ENCODE results near the gene MTX1.
"Not testable (repeated sequence)": the region's sequence is repeated elsewhere in the genome, so short reads cannot be mapped to it uniquely, and the experiment has no call there.

The MTX1 gene, protein sequence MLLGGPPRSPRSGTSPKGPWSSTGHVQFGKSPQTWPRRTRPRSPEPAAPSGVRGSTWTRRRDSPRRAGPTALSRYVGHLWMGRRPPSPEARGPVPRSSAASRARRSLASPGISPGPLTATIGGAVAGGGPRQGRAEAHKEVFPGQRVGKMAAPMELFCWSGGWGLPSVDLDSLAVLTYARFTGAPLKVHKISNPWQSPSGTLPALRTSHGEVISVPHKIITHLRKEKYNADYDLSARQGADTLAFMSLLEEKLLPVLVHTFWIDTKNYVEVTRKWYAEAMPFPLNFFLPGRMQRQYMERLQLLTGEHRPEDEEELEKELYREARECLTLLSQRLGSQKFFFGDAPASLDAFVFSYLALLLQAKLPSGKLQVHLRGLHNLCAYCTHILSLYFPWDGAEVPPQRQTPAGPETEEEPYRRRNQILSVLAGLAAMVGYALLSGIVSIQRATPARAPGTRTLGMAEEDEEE

DNA sequence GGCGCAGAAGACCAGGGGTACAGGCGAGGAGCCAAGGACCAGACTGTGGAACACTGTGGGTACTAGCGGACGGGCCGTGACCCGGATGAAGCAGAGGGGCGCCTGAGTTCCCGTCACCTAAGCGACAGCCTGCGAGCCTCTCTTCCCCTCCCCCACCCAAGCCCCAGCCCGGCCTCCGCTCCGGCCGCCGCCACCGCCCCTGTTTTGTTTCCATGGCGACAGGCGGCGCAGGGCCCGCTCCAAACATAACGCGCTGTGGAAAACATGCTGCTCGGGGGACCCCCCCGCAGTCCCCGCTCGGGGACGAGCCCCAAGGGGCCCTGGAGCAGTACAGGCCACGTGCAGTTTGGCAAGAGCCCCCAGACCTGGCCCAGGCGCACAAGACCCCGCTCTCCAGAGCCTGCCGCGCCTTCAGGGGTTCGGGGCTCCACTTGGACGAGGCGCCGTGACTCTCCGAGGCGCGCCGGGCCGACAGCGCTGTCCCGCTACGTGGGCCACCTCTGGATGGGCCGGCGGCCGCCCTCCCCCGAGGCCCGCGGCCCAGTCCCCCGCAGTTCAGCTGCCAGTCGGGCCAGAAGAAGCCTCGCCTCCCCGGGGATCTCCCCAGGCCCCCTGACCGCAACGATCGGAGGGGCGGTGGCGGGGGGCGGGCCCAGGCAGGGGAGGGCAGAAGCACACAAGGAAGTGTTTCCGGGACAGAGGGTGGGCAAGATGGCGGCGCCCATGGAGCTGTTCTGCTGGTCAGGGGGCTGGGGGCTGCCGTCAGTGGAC, at the start of gene MTX1:
Gene MTX1 (plus strand): TSS at position 155 of the 771 bp plus-strand sequence. CDS start 110 bp downstream, at position 265.
- DNase-seq, result peak; percentile 88

DNA sequence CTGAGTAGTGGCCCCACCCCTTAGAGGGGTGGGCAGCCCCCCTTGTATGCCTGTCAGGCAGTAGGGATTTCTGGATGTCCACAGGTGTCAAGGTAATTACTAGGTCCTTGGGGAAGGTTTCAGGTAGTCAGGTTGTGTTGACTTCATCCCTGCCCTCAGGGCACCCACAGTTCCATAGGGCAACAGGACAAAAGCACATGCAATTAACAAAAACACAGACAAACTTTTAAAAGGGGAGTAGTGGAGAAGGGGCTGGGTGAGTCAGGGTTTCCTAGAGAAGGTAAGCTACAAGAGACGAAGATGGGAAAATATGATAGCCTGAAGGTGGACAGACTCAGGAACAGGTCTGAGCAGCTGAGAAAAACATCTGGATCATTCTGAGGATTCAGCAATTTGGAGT, 49.5 kb upstream of the MTX1 start:
- no peak for DNase-seq

DNA sequence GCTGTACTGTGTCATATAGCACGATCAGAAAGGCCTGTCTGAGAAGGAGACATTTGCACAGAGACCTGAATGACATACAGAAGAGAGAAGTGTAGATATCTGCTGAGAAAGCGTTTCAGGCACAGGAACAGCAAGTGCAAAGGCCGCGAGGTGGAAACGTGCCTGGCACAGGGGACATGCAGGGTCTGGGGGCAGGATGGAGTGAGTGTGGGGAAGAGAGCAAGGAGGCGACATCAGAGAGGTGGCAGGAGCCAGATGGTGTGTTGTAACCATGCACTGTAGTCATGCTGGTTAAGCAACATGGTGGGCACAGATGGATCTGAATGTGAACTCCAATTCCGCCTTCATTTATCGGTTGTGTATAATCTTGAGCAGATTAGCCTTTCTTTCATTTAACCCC, 48.4 kb upstream of the MTX1 start:
- no peak for DNase-seq

DNA sequence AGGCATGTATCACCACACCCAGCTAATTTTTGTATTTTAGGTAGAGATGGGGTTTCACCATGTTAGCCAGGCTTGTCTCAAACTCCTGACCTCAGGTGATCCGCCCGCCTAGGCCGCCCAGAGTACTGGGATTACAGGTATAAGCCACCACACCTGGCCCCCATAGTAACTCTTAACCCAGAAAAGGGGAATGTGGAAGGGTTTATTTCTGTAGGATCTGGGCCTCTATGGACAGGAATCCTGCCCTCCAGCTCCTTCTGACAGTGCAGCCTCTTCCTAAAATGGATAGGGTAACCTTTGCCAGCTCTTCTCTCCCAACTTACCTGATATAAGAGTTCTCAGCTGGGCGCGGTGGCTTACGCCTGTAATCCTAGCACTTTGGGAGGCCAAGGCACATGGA, 45.9 kb upstream of the MTX1 start:
- DNase-seq, result not testable (repeated sequence)

DNA sequence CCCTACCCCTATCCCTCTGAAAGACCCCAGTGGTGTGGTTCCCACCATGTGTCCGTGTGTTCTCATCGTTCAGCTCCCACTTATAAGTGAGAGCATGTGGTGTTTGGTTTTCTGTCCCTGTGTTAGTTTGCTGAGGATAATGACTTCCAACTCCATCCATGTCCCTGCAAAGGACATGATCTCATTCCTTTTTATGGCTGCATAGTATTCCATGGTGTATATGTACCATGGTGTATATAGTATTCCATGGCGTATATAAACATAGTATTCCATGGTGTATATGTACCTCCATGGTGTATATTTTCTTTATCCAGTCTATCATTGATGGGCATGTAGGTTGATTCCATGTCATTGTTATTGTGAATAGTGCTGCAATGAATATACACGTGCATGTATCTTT, 44.7 kb upstream of the MTX1 start:
- not testable (repeated sequence) for DNase-seq

DNA sequence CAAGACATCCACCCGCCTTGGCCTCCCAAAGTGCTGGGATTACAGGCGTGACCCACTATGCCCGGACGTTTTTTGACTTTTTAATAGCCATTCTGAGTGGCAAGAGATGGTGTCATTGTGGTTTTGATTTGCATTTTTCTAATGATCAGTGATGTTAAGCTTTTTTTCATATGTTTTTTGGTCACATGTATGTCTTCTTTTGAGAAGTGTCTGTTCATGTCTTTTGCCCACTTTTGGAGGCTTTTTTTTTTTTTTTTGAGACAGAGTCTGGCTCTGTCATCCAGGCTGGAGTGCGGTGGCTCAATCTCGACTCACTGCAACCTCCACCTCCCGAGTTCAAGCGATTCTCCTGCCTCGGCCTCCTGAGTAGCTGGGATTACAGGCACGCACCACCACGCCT, 43.9 kb upstream of the MTX1 start:
- not testable (repeated sequence) for DNase-seq

DNA sequence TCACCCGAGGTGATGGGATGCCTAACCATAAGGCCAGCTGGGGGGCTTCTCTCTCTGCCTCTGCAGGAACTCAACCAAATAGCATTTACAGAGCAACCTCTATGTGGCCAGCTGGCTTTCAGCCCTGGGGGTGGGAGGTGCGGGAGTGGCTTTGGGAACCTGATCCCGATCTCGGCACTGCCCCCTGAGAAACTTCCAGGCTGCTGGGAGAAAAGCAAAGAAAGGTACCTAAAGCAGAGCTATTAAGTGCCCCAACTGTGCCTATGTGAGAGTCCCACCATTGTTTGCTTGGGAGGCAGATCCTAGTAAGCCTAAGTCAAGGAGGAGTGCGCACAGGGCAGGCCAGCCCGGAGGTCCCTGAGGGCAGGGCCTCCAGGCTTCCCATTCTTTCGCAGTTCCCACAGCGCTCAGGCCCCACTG, 42.4 kb upstream of the MTX1 start:
- DNase-seq, result no peak

DNA sequence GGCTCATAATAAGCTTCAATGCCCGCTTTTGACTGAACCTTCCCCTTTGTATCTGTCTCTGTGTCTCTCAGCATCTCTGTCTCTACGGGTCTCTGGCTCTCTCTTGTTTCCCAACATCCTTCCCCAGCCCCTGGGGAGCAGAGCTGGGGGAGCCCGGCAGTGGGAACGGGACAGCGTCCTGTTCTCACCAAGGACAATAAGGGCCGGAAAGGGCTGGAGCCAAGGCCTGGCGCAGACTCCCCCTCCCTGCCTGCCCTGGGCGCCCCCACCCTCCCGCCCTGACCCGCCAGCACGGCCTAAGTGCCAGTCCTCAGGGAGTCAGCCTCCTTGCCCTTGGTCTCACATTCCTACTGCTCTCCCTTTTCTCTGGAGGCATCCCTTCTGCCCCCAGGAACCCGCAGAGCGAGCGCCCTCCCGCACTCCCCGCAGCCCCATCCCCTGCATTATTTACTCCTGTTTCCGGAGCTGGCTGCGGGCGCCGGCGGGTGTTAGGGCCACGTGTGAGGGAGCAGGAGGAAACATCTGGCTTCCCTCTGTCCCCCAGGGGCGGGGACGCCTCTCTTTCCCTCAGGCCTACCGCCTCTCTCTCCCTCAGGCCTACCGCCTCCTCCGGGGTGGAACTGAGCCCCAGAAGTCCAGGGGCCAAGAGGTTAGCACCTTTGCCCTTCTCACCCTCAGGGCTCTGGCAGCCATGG, 41.9 kb upstream of the MTX1 start:
- DNase-seq, result no peak

DNA sequence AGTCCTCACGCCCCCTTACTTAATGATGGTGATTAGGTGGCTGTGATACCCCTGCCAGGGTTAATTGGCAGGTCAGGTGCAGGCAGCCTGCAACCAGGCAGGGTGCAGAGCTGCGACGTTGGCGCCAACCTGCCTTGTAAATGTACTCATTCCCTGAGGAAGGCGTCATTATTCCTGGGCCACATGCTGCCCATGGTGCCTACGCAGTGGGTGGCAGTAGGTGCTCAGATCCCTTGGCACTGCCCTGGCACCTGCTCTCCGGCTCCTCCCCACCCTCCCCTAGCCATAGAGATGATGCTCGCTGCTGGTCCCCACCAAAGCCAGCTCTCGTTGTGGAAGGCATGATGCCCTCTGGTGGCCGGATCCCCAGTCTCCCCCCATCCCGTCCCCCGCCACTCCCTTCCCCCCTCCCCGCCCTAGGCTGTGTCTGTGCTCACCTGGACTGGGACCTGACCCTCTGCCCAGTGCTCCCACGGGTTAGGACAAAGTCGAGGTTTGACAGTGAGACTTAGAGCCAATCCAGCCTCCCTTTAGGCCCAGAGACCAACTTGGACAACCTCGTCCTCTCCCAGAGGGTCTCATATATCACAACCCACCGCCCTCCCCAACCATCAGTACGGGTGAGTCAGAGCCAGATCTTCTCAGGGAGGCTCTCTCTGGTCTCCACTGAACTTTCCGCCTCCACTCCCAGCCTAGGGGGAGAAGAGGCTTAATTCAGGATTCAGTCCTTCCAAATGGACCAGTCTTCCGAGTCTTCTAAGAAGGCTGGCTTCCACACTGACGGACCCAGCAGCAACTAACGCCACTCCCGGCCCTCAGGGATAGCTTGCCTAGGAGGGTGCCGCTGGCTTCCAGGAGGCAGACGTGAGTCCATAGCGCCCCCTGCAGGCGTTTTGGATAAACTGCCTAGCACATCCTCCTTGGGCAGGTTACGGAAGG, 41.1 kb upstream of the MTX1 start:
- peak; percentile 85 for DNase-seq

DNA sequence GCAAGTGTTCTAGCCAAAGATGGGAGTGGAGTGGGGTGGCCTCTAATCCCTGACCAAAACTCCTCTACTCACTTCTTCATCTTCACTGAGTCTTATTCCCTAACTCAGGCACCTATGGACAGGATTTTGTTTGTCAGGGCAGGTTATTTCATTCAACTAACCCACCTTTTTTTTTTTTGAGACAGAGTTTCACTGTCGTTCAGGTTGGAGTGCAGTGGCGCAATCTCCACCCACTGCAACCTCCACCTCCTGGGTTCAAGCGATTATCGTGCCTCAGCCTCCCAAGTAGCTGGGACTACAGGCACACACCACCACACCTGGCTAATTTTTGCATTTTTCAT, 40.4 kb upstream of the MTX1 start:
- DNase-seq, result not testable (repeated sequence)

DNA sequence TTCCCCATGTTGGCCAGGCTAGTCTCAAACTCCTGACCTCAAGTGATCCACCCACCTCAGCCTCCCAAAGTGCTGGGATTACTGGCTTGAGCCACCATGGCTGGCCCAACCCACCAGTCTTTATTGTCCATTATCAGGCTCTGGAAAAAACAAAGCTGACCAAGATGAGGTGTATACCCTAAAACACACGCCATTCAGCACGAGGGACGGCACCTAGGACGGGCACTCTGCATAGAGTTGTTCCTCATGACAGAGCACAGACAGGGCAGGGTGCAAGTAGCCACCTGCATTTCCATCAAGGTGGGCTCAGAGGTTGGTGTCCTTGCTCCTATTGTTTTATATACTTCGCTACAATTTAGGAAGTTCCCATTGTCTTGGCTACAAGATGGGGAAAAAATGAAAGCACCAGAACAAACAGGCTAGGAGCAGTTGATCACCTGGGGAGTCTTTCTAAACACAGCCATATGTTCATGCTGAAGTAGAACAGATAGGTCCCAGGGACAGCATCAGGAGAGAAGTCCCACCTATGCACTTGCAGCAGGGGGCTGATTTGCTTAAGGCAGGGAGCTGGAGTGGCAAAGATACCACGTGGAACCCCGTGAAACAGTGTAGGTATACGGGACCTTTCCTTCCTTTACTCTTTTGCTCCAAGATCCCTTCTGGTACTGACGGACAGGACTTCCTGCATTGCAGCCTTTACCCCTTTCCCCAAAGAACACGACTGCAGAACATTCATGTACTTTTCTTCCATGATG, 39.9 kb upstream of the MTX1 start:
- no peak for DNase-seq

DNA sequence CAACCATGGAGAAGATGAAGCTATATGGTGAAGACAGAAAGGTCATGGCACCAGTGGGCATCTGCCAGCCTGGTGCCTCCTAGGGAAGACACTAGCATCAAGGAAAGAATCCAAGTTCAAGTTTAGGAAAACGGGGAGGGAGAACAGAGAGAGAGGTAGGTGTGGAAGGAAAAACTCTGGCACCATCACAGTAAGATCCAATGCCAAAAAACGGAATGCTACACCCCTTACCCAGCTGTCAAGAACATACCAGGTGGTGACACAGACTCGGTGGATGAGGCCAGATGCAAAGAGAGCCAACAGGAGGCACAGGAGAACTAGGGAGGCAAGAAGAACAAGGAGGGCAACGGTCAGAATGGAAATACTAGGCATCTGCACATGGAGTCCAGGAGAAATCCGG, 39.0 kb upstream of the MTX1 start:
- DNase-seq, result no peak

DNA sequence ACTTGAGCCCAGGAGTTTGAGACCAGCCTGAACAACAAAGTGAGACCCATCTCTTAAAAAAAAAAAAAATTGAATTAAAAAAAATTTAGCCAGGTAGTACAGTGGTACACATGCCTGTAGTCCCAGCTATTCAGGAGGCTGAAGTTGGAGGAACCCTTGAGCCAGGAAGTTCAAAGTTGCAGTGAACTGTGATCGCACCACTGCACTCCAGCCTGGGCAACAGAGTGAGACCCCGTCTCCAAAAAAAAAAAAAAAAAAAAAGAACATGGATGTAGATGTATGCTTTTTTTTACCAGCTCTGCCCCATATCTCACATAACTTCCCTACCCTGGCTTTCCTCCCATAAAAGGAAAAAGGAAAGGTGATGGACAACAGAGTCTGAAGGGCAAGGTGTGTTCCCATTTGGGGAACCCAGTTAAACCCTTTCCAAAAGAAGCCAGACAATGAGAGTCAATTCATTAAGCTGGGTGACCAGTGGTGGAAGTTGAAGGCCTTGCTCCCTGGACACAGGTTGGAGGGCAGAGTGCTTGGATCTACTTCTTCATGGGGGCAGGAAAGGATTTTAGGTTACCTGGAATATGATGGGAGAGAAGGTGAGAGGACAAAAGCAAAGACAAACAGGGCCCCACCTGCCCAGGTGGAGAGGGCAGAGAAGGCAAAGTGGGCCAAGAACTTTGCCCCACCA, 38.3 kb upstream of the MTX1 start:
- DNase-seq, result no peak

DNA sequence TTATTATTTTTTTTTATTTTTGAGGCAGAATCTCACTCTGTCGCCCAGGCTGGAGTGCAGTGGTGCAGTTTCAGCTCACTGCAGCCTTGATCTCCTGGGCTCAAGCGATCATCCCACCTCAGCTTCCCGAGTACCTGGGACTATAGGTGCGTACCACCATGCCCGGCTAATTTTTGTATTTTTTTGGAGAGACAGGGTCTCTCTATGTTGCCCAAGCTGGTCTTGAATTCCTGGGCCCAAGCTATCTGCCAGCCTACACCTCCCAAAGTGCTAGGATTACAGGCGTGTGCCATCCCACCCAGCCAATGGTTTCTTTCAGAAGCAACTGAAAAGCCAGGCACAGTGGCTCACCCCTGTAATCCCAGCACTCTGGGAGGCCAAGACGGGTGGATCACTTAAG, 37.7 kb upstream of the MTX1 start:
- no peak for DNase-seq

DNA sequence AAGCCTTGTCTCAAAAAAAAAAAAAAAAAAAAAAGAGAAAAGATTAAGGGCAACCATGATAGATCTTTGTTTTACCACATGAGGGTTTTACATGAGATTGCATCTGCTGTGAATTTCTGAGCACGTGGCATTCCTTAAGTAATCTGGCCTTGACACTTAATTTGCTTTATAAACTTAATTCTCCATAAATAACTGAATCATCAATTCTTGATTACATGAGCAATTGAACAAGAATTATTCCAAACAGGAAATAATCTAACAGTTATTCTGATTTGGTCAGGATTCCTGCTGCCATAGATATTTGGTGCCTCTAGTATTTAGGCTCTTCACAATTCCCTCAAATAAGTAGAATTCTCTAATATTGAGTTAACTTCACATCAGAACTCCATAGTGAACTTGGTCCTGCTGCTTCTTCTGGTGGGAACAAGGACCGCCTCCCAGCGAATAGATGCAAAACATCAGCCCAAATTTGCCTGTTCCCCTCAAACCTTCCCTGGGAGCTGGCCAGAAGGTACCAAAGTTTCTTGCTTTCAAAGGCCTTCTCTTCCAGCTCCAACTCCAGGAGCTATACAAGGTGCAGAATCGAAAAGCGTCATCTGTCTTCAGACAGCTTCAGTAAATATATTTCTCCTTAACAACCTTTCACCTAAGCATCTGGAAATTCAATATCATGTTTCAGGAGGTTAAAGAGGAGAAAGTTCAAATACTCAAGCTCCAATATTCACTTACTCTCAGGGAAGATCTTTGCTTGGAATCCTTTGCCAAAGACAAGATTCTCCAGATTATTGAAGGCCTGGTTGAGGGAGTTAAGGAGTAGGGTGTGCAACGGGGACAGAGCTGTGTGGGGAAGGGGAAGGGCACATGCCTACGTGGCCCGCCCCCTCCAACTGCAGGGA, 36.4 kb upstream of the MTX1 start:
- DNase-seq, result no peak

DNA sequence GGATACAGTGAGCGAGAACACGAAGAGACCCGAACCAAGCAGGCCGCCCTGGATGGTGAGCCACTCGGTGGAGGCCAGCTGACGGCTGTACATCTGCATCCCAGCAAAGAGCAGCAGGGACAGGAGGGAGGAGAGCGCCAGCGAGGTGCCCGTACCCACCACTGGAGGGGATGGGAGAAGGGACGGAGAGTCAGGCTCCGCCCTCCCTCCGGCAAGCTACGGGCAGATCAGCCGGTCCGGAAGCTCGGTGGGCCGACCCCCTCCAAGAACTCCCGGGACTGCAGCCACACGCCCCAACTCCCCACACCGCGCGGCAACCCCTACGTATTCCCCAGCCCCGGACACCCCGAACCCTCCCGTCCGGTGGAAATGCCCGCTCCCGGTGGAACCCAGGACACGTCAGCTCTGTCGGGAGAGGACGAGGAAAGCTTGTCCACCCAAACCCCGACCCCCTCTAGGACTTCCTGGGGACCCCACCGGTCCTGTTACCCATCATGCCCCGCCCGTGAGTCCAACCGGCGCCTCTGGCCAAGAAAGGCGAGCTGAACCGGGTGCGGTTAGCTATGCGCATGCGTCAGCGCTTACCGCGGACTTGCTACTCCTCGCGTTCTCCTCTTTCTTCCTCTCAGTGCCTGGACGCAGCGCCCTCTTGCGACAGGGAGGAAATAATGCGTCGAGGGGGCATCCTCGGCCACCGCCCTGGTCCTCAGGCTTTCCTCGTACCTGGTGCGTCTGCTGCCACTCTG, 35.6 kb upstream of the MTX1 start, which contains the start of gene KRTCAP2:
Gene KRTCAP2 (minus strand): TSS at position 573 of the 746 bp plus-strand sequence. CDS start 80 bp downstream, at position 493.
- DNase-seq, result peak; percentile 92

DNA sequence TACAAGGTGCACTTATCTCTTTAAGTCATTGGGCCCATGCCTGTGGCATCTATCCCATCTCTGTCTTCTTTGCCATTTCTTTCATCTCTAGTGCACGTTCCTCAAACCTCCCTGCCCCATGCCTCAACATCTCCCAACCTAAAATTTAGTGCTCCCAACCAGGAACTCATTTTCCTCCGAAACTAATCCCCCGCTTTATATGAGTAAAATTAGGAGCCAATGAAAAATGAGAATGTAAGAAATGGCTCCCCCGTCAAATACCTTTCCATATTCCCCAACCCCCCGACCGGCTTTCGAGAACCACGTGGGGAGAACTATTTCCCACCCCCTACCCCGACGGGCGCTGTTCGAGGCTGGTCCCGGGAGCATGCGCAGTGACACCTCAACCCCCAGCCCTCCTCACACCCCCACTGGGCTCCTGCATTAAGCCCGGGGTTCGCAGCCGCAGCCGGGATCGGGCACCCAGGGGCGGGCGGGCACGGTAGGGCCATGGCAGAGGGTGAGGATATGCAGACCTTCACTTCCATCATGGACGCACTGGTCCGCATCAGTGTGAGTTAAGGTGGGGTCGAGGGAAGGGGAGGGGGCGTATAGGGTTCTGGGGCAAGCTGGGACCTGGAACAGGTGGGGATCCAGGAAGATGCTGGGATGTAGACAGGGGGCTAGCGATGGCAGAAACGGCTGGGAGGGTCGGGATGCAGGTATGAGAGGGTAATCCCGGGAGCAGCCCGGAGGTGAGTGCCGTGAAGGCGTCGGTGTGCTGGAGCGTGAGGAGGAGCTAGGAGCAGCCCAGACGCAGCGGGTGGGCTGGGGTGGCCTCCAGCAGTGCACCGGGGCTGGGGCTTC, 34.8 kb upstream of the MTX1 start, which contains the start of gene TRIM46:
Gene TRIM46 (plus strand): TSS at position 372 of the 846 bp plus-strand sequence. CDS start 118 bp downstream, at position 490.
- DNase-seq, result peak; percentile 72
